Tibial nerve (tissue), 3 donors: ENCODE results near the gene TANC2.

Experiments used
- CTCF ChIP-seq, 5 experiments: fragments of 200-600 bp in 3 of 5; fragments of 450-650 bp in 2 of 5; sonication (generic) in 3 of 5; IDR thresholded peaks; one replicate each; pipeline ENCODE4 v1.5.1; 2016 to 2019; ENCODE audit warnings: antibody characterized with exemption in 5 of 5, mild to moderate bottlenecking in 3 of 5, moderate library complexity in 2 of 5
- POLR2A ChIP-seq, 2 donors: fragments of 450-650 bp; IDR thresholded peaks; one replicate each; pipeline ENCODE4 v1.6.1; 2017; ENCODE audit warnings: antibody characterized with exemption in 2 of 2, mild to moderate bottlenecking in 2 of 2, moderate library complexity in 2 of 2

GRCh38 chr17:62989501-62989900, 23.5 kb downstream of the TANC2 start:
- TF ChIP-seq CTCF (IDR thresholded peaks at IDR 0.05) (no peak), POLR2A (IDR thresholded peaks at IDR 0.05) (no peak)
